Mucosa of descending colon (tissue), 3 donors: ENCODE results near the gene DBNL. TPM values are rescaled to one million over a fixed set of nuclear protein-coding genes. Genes with fewer than 3 reads are reported as not detected.

Experiments
- ATAC-seq: fragments of 200-7000 bp; cut with Tn5 transposase; one replicate; pipeline ENCODE4 v1.9.1; 2020; ENCODE audit warnings: mild to moderate bottlenecking, moderate library complexity
- DNase-seq, 3 donors: peaks; one replicate each; pipeline ENCODE4 v3.0.0-alpha.2; 2020
- H3K36me3 ChIP-seq: fragments of 200-600 bp; one replicate; pipeline ENCODE4 v1.8.0; 2021; ENCODE audit warnings: low read depth, mild to moderate bottlenecking
- H3K4me1 ChIP-seq: fragments of 200-600 bp; one replicate; pipeline ENCODE4 v1.8.0; 2021; ENCODE audit warnings: low read depth, mild to moderate bottlenecking
- H3K4me3 ChIP-seq: fragments of 200-600 bp; one replicate; pipeline ENCODE4 v1.8.0; 2021; ENCODE audit warnings: mild to moderate bottlenecking
- H3K9me3 ChIP-seq: fragments of 200-600 bp; one replicate; pipeline ENCODE4 v1.8.0; 2021; ENCODE audit warnings: mild to moderate bottlenecking
- intact Hi-C, 2 donors: fragments of 100-400 bp; cut with DNase I in 1 of 2; cut with micrococcal nuclease in 1 of 2; formaldehyde crosslinking; loops; one replicate each; pipeline versions ENCODE4 v1.11.0 to v1.11.1; 2022; cut with DNase I, micrococcal nuclease
- total RNA-seq, 3 donors: library from RNA; stranded (reverse); fragmentation: NEBNext Ultra II Directional in 2 of 3; extraction: Animal tissue kit (Norgen Biotek cat#: 25700) in 2 of 3; gene quantifications; one replicate each; pipeline versions ENCODE4 v1.2.1 to v1.2.4, GENCODE V29; 2021 to 2023
- TF ChIP-seq, protein P1 (sequence below): fragments of 200-600 bp; IDR thresholded peaks from one replicate; pipeline ENCODE4 v1.8.0; 2022; ENCODE audit warnings: antibody characterized with exemption, mild to moderate bottlenecking
- donor health status: DM: no; HTN: no; CAD: no; lungs with moderate emphysema.
- donor health status: DM: no; HTN: no; CAD: no.
- donor health status: DM: no; HTN: yes; CAD: no.

The DBNL gene
- total RNA-seq, 3 donors from 2014 or later = 84.2 to 91.2 (median 89.8) TPM

DNA sequence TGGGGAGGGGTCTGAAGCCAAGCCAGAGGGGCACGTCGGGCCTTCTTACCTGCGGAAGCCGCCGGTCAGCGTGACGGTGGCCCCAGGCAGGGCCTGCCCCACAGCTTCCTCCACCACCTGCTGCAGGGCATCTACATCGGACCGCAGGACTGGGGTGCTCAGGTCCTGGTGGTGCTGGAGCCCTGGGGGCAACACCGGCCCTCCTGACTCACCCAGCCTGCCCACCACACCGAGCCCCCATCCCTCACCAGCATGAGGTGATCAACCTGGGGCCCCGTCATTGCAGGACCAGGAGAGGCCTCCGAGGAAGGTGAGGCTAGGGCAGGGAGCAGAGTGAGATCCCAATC is 29.8 kb downstream of the DBNL start:
- TF ChIP-seq, protein P1, sequence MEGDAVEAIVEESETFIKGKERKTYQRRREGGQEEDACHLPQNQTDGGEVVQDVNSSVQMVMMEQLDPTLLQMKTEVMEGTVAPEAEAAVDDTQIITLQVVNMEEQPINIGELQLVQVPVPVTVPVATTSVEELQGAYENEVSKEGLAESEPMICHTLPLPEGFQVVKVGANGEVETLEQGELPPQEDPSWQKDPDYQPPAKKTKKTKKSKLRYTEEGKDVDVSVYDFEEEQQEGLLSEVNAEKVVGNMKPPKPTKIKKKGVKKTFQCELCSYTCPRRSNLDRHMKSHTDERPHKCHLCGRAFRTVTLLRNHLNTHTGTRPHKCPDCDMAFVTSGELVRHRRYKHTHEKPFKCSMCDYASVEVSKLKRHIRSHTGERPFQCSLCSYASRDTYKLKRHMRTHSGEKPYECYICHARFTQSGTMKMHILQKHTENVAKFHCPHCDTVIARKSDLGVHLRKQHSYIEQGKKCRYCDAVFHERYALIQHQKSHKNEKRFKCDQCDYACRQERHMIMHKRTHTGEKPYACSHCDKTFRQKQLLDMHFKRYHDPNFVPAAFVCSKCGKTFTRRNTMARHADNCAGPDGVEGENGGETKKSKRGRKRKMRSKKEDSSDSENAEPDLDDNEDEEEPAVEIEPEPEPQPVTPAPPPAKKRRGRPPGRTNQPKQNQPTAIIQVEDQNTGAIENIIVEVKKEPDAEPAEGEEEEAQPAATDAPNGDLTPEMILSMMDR = no peak
- intact Hi-C loops = no loop called here
- ATAC-seq = no peak
- Histone ChIP-seq H3K4me1 (peaks cover 33% of the 10 kb centered on the region), H3K9me3 (no peaks in the 10 kb centered on the region), H3K4me3 (no peak overlapping the region), H3K36me3 (no peaks in the 10 kb centered on the region)
- no peak for DNase-seq

DNA sequence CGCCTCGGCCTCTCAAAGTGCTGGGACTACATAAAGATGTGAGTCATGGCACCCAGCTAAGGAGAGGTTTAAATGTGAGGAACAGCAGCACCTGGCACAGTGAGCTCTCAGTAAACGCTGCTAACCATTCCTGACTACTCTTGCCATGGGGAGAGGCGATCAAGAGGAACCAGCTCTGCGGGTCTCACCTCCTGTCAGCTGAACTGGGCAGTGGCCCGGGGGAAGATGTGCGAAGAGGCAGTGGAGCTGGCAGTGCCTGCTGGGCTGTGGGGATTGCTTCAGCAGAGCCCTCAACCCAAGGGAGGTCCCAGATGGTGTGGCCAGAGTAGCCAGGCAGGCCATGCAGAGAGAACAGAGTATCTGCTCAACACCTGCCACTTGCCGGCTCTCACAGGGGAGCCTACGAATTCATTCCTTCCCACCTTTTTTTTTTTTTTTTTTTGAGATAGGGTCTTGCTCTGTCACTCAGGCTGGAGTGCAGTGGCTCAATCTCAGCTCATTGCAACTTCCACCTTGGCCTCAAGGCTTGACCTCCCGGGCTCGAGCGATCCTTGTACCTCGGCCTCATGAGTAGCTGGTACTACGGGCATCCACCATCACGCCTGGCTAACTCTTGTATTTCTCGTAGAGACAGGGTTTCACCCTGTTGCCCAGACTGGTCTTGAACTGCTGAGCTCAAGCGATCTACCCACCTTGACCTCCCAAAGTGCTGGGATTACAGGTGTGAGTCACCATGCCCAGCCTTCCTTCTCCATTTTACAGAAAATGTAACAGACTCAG is 31.0 kb downstream of the DBNL start:
- no peak for ATAC-seq
- no peak for DNase-seq

DNA sequence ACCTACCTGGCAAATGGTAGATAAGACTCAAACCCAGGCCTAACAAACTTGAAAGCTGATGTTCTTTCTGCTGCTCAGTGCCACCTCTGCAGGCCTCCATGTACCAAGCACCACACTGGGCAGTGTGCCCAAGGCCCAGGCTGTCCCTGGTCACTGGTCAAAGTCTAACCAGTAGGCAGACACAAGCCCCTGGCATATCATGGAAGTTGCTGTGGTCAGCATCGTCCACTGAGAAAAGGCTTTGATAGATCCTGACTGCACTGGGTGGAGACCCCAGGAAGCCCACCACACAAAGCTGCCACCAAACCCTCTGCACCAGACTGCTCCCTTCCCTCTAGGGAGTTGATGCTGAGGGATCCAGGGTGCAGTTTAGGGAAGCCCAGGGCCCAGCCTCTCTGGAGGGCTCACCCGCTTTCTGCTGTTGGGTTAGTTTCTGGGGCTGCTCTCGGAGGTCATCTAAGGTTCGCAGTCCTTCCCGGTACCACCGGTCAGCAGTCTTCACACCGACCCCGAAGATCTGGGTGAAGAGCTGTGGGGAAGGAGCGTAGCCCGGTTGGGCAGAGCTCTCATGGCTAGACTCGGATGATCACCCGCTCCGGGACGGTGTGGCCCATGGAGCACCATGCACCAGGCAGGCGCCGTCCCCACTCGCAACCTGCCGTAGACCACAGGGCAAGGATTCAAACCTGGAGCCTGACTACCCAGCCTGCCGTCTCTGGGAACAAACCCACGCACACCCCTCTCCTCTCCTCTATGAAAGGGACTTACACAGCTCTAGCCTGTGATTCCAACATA is 31.8 kb downstream of the DBNL start:
- no peak for ATAC-seq
- H3K4me1 ChIP-seq = peaks cover 38% of the 10 kb centered on the region
- no peak for DNase-seq

More for the DNA sequence above, 31.0 kb downstream of the DBNL start:
- TF ChIP-seq, protein P1 = no peak
- peaks cover 33% of the 10 kb centered on the region for H3K4me1 ChIP-seq
- no peak overlapping the region for H3K4me3 ChIP-seq
- H3K36me3 ChIP-seq = no peaks in the 10 kb centered on the region
- intact Hi-C loops = no loop called here
- H3K9me3 ChIP-seq = no peaks in the 10 kb centered on the region

DNA sequence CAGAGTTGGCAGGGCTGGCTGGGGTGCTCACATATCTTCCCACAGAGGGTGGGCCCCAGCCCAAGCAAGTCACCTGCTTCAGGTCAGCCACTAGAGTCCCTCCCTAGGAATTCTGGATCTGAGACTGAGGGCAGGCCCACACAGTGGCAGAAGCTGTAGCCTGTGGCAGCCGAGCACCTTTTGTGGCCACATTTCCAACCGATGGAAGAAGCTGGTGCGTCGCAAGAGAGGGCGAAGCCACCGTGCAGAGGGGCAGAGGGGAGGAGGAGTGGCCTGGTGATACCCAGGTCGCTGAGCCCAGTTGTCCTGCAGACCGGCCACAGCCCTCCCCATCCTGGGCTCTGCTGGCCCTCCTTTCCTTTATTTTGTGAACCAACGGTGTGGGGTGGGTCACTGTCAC is 32.6 kb downstream of the DBNL start:
- Histone ChIP-seq H3K36me3 (no peaks in the 10 kb centered on the region), H3K4me1 (peaks cover 34% of the 10 kb centered on the region), H3K9me3 (no peaks in the 10 kb centered on the region), H3K4me3 (no peak overlapping the region)
- ATAC-seq = no peak
- TF ChIP-seq, protein P1 = no peak
- intact Hi-C loops = no loop called here
- DNase-seq = no peak

More for the DNA sequence above, 31.8 kb downstream of the DBNL start:
- no peaks in the 10 kb centered on the region for H3K9me3 ChIP-seq
- TF ChIP-seq, protein P1 = no peak
- intact Hi-C loops = no loop called here
- H3K4me3 ChIP-seq = no peak overlapping the region
- no peaks in the 10 kb centered on the region for H3K36me3 ChIP-seq

DNA sequence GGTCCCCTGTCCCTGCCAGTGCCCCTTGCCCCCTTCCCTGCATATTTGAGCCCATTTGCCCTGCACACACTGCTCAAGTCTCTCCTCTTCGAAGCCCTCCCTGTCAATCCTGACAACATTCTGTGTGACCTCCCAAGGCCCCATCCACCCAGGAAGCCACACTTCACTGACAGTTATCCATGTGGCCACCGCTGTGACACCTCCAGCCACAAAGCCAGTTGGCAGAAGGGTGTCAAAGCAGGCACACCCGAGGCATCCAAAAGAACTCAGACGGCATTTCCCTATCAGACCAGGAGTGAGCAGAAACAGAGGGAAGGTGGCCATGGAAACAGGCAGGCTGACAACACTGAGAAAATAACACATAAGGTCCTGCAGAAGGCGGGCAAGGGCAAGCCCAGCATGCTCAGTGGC is 33.2 kb downstream of the DBNL start:
- DNase-seq = no peak
- Histone ChIP-seq H3K36me3 (no peaks in the 10 kb centered on the region), H3K4me3 (no peak overlapping the region), H3K4me1 (peaks cover 28% of the 10 kb centered on the region), H3K9me3 (no peaks in the 10 kb centered on the region)
- ATAC-seq = no peak
- TF ChIP-seq, protein P1 = no peak
- intact Hi-C loops = no loop called here
